GM19395 (cell line): ENCODE results near the gene SMIM1.
"Not testable (repeated sequence)": the region's sequence is repeated elsewhere in the genome, so short reads cannot be mapped to it uniquely, and the experiment has no call there.

Source experiments
- ATAC-seq: cut with Tn5 transposase; IDR thresholded peaks from one replicate; pipeline ENCODE4 v1.9.1; 2021; ENCODE audit warnings: mild to moderate bottlenecking, moderate library complexity; ENCODE audit not compliant: unreplicated experiment

SMIM1 gene

DNA sequence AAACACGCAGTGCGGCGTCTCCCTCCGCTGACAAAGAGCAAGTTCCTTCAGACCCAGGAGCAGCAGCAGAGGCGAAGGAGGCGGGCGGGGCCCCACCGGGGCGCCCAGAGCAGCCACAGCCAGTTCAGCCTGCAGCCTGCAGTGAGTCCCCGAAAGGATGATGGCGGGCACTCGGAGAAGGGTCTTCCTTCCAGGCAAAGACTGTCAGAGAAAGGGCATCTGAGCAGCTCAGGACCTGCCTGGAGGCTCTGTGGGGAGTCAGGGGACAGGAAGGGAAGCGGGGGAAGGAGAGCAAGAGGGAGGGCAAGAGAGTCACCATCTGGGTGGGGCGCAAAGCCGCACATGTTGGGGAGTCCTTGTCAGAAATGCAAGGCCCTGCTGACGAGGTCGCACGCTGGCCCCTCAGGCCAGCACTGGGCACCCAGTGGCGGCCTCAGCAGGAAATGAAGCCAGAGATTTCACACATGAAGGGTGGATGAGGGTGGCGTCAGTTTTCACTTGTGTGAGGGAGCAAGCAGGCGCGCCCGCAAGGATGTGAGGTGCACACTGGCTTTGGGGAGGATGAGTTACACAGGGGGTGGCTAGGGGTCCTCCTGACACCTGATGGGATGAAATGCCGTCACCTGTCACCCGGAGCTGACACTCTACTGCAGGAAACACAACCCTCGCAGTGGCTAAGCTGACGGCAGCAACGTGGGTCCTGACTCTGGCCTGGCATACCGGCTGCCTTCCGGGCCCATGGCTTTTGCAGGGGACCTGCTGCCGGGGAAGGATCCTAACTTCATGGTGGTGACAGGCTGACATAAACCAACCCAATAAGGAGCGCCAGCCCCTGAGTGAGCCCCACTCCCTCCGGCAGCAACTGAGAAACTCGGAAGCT, 17.1 kb downstream of the SMIM1 start:
- no peak for ATAC-seq

DNA sequence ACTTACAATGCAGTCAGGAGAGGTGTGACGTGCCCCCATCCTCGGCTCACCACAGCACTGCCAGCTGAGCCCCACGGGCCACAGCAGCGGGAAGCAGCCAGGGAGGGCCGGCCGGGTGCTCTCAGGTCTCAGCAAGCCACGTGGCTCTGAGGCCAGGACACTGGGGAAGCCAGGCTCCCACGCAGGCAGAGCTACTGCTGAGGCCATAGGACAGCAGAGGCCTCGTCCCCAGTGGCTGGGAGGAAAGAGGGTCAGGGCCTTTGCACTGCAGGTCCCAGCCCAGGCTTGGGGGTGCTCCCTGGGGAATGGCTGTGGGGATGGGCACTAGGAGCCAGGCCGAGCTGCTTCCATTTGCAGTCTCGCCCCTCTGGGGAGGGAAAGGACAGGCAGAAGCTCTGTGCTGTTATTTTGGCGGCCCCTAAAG, 18.0 kb downstream of the SMIM1 start:
- ATAC-seq: no peak

GRCh38 chr1:3790952-3791351, 18.4 kb downstream of the SMIM1 start:
- no peak for ATAC-seq

- ATAC-seq: peak; percentile 29
These were observed 23.1 kb downstream of the SMIM1 start for GRCh38 chr1:3795453-3796214.

- peak; percentile 95 for ATAC-seq
These were observed 23.9 kb downstream of the SMIM1 start, which contains the start of gene LRRC47 for GRCh38 chr1:3796215-3797061. LRRC47 (minus strand) TSS chr1:3796498; CDS start chr1:3796476, 22 bp downstream.

DNA sequence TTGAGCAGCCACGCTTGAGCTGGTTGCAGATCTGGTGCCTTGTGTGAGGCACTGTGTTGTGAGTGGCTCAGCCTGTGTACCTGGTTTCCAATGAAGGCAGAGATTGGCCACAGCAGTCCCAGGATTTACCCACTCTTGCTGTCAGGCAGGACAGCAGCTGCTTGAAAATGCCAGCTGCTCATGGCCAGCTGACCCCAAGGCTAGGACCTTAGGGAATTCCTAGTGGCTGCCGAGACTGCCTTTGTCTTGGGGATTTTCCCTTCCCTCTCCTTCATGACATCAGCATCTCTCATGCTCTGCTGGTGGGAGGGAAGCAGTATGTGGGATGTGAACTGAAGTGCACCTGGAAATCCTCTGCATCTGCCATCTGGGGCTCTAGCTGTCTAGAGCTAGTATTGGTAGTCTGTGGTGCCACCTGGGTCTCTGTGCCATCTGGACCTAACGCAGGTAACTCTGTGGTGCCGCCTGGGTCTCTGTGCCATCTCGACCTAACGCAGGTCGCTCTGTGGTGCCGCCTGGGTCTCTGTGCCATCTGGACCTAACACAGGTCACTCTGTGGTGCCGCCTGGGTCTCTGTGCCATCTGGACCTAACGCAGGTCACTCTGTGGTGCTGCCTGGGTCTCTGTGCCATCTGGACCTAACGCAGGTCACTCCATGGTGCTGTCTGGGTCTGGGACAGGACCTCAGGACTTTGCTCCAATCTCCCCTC, 27.6 kb downstream of the SMIM1 start:
- ATAC-seq: no peak

DNA sequence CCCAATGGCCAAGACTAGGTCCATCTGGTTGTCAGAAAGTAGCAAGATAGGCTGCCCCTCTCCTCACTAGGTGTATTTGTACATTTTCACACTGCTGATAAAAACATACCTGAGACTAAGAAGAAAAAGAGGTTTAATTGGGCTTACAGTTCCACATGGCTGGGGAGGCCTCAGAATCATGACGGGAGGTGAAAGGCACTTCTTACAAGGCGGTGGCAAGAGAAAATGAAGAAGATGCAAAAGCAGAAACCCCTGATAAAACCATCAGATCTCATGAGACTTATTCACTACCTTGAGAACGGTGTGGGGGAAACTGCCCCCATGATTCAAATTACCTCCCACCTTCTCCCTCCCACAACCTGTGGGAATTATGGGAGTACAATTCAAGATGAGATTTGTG, 28.2 kb downstream of the SMIM1 start:
- not testable (repeated sequence) for ATAC-seq

DNA sequence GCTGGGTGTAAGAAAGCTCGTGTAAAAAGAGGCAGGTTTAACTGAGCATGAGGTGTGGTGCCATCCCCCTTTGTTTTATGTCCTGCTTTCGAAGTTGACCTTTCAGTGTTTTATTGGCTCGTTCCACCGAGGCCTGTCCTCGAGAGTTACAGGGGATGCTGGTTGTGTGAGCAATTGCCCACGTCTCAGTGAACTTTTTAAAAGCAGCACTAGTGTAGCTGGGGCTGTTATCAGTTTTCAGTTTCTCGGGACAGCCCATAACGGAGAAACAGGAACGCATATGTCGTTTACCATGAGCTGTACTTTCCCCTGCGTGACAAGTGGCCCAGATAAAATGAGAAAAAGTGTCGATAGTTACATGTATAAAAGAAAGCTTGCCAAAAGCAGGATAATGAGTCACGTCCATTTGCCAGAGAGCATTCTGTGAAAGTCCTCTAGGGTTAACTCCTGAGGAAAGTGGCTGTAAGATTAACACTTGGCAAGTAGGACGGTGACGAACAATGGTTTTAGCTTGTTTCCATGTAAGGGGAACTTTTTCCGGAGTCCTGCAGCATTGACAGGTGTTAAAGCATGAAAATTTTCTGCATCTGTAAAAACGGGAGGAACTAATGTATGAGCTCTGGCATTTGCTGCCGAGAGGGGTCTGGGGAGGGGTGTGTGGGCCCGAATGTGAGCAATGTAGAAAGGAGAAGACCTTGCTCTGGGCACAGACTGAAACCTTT, 31.5 kb downstream of the SMIM1 start:
- ATAC-seq: no peak

- ATAC-seq: not testable (repeated sequence)
These were observed 32.0 kb downstream of the SMIM1 start for GRCh38 chr1:3804627-3804944.

- ATAC-seq: no peak
These were observed 32.5 kb downstream of the SMIM1 start for GRCh38 chr1:3805038-3805437.

GRCh38 chr1:3807769-3808168, 35.2 kb downstream of the SMIM1 start:
- ATAC-seq: no peak

DNA sequence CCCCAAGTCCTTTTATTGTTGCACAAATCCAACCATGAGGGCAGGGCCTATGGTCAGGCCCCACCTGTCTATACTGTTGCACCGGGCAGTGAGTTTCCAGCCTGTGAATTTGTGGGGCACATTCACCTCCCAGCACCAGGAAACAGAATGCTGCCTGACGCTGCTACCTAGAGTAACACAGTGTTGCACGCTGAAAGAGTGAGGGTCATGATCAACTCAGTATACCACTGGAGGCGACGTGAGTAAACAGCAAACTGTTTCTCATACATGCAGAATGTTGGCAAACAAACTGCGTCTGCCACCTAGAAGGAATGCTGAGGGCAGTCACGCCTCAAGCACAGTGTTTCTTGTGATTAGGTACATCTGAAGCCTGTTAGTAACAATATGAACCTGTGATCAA, 37.1 kb downstream of the SMIM1 start:
- ATAC-seq: no peak

- ATAC-seq: not testable (repeated sequence)
These were observed 37.7 kb downstream of the SMIM1 start for GRCh38 chr1:3810149-3810761.

GRCh38 chr1:3811595-3811911, 39.0 kb downstream of the SMIM1 start:
- ATAC-seq: no peak

GRCh38 chr1:3814065-3814464, 41.5 kb downstream of the SMIM1 start:
- no peak for ATAC-seq

- ATAC-seq: no peak
These were observed 42.4 kb downstream of the SMIM1 start for GRCh38 chr1:3814771-3815561.

DNA sequence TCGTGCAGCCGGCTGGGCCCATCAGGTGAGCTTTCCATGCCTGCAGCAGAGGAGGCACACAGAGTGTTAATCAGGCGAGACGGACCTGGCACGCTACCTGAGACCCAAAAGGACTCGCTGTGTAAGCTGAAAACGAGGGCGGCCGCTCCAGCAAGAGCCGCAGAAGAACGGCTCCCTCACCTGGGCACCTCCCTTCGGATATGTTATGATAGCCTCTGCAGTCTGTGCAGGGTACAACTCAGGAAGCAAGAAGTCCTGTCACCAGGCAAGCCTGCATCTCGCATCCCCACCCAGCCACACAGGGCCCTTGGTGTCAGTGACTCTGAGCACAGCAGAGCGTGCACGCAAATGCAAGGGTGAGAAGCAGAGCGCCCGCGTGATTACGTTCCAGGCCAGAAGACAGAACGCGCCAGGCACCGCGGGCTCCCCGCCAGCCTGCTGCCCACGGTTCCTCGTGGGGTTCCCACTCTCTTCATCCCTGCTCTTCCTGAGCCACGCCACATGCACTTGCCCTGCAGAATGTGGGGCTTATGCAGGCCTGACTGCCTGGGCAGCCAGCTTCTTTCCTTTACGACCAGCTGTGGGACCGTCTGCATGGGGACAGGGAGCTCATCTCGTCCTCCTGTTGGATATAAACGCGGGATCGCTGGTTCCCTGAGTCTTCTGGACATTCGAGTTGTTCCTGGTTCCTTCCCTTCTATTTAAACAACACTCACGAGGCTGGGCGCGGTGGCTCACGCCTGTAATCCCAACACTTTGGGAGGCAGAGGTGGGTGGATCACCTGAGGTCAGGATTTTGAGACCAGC, 44.0 kb downstream of the SMIM1 start:
- ATAC-seq: no peak

- no peak for ATAC-seq
These were observed 44.7 kb downstream of the SMIM1 start for GRCh38 chr1:3817138-3817740.
